Heart left ventricle (tissue), 16 donors: ENCODE results near the gene CDK5R2. TPM values are rescaled to one million over a fixed set of nuclear protein-coding genes. Genes with fewer than 3 reads are reported as not detected.

Experiments used
- ATAC-seq, 4 donors: fragments of 200-7000 bp; cut with Tn5 transposase; one replicate each; pipeline ENCODE4 v1.9.1; 2020 to 2022; ENCODE audit warnings: moderate library complexity in 4 of 4, mild to moderate bottlenecking in 3 of 4, moderate number of reproducible peaks in 1 of 4
- DNase-seq, 5 donors: peaks; one replicate each; pipeline ENCODE4 v3.0.0-alpha.2; 2020
- H3K27ac ChIP-seq, 12 donors: fragments of 200-600 bp; sonication (generic) in 4 of 12; one replicate each; pipeline versions ENCODE4 v1.5.0 to v1.8.0; 2016 to 2022; ENCODE audit warnings: mild to moderate bottlenecking in 2 of 12
- H3K27me3 ChIP-seq, 9 donors: fragments of 200-600 bp; sonication (generic) in 2 of 9; one replicate each; pipeline versions ENCODE4 v1.5.1 to v1.8.0; 2016 to 2022; ENCODE audit warnings: mild to moderate bottlenecking in 3 of 9
- H3K36me3 ChIP-seq, 9 donors: fragments of 200-600 bp; sonication (generic) in 2 of 9; one replicate each; pipeline versions ENCODE4 v1.5.0 to v1.8.0; 2018 to 2022; ENCODE audit warnings: mild to moderate bottlenecking in 2 of 9
- H3K4me1 ChIP-seq, 12 donors: fragments of 200-600 bp; sonication (generic) in 4 of 12; one replicate each; pipeline versions ENCODE4 v1.5.0 to v1.8.0; 2016 to 2022; ENCODE audit warnings: mild to moderate bottlenecking in 3 of 12
- H3K4me3 ChIP-seq, 12 donors: fragments of 200-600 bp; sonication (generic) in 4 of 12; one replicate each; pipeline versions ENCODE4 v1.5.0 to v1.8.0; 2017 to 2022; ENCODE audit warnings: mild to moderate bottlenecking in 9 of 12, moderate library complexity in 4 of 12
- H3K9me3 ChIP-seq, 12 donors: fragments of 200-600 bp; sonication (generic) in 4 of 12; one replicate each; pipeline versions ENCODE4 v1.5.0 to v1.8.0; 2016 to 2022; ENCODE audit warnings: mild to moderate bottlenecking in 1 of 12
- CTCF ChIP-seq, 12 donors: fragments of 200-600 bp; sonication (generic) in 4 of 12; IDR thresholded peaks; one replicate each; pipeline versions ENCODE4 v1.5.0 to v1.8.0; 2018 to 2022; ENCODE audit warnings: antibody characterized with exemption in 12 of 12, mild to moderate bottlenecking in 5 of 12
- POLR2A ChIP-seq, 2 donors: fragments of 450-650 bp; IDR thresholded peaks; one replicate each; pipeline ENCODE4 v1.6.1; 2017; ENCODE audit warnings: antibody characterized with exemption in 2 of 2, mild to moderate bottlenecking in 2 of 2, moderate library complexity in 2 of 2
- WGBS, 4 donors: extraction: QIAGEN DNeasy Blood & Tissue Kit in 2 of 4; methylation state at CpG; one replicate each; pipeline versions ENCODE4 v1.1.5 to v1.1.7; 2013 to 2018; 5-methylcytosine and 5-hydroxymethylcytosine counted together
- intact Hi-C, 10 donors: fragments of 100-400 bp; cut with DNase I; formaldehyde crosslinking; loops; one replicate each; pipeline versions ENCODE4 v1.11.1 to v1.14.2; 2022
- polyA plus RNA-seq, 2 donors: library from polyadenylated mRNA; stranded (reverse); fragments of 200-250 nt; gene quantifications; one replicate each; pipeline ENCODE4 v1.2.3, GENCODE V29; 2013
- total RNA-seq, 9 donors: library from RNA; depleted of rRNA in 2 of 9; stranded (reverse); fragments of >200 nt in 2 of 9; fragmentation: NEBNext Ultra II Directional in 3 of 9; extraction: Animal tissue kit (Norgen Biotek cat#: 25700) in 3 of 9; gene quantifications; one replicate each; pipeline versions ENCODE4 v1.1.0 to v1.2.4, GENCODE V29; 2016 to 2023
- donor health status: ischemic (EF 13 %, LVEDD 7.1; RV severe dilation, severe dysfunction).
- donor health status: healthy with polysubstance abuse.
- donor health status: DM: no; HTN: yes; CAD: no.
- donor health status: DM: no; HTN: no; CAD: no.
- donor health status: ischemic (EF 25% LVEDD 6.9; RV normal size, moderate dysfunction).
- donor health status: ischemic (EF 25% LVEDD 5.7; RV mildly dilated, moderate dysfunction).
- donor health status: healthy.
- donor health status: DM: yes; HTN: yes; CAD: no.
- donor health status: ischemic (EF 35%, LVEDD 5.7; RV mildly dilated, moderate dysfunction).
- donor health status: nonischemic (EF 11% LVEDD 7.7; RV severe dilation, severe dysfunction).
- donor health status: DM: yes; HTN: yes; CAD: no.
- donor health status: PGD.
- donor health status: ischemic (EF 29% LVEDD 5.4; RV normal size, mild dysfunction).
- donor health status: nonischemic (EF 23%, LVEDD 6.1; RV moderate dilation, normal function).

The CDK5R2 gene
- total and polyA plus RNA-seq, 11 donors = not detected

GRCh38 chr2:218996937-218997336 lies 37.5 kb downstream of the CDK5R2 start:
- 40 to 60% (median 51%) methylated on average over 3 to 4 of the region's 4 CpGs for WGBS, 4 donors
- intact Hi-C loops = loop anchor here in 3 of 10 donors (10.0 kb wide), 1 partner anchor 158 kb away; no protein-coding TSS in a partner anchor

GRCh38 chr2:218997731-218998130 lies 38.3 kb downstream of the CDK5R2 start:
- Histone ChIP-seq H3K27ac (no peak overlapping the region), H3K9me3 (no peaks in the 10 kb centered on the region), H3K4me1 (peaks cover 0 to 43% (median 31%) of the 10 kb centered on the region in 12 donors), H3K27me3 (peaks cover 50 to 93% (median 84%) of the 10 kb centered on the region in 9 donors), H3K36me3 (no peaks in the 10 kb centered on the region), H3K4me3 (no peak overlapping the region)
- intact Hi-C loops = loop anchor here in 3 of 10 donors (10.0 kb wide), 1 partner anchor 157 kb away; no protein-coding TSS in a partner anchor
- no peak for ATAC-seq
- DNase-seq = no peak
- TF ChIP-seq POLR2A (IDR thresholded peaks at IDR 0.05) (no peak), CTCF (IDR thresholded peaks at IDR 0.05) (no peak)
- 17 to 30% (median 23%) methylated on average over 2 of the region's 2 CpGs; no CpG with 5 or more reads in 1 of the 4 donors for WGBS, 4 donors

More at GRCh38 chr2:218996937-218997336, 37.5 kb downstream of the CDK5R2 start:
- TF ChIP-seq POLR2A (IDR thresholded peaks at IDR 0.05) = no peak
- TF ChIP-seq CTCF (IDR thresholded peaks at IDR 0.05) = no peak
- Histone ChIP-seq H3K4me1 (peaks cover 0 to 37% (median 23%) of the 10 kb centered on the region in 12 donors), H3K9me3 (no peaks in the 10 kb centered on the region), H3K4me3 (no peak overlapping the region), H3K27me3 (peaks cover 50 to 93% (median 84%) of the 10 kb centered on the region in 9 donors), H3K36me3 (no peaks in the 10 kb centered on the region), H3K27ac (no peak overlapping the region)
- DNase-seq (no peak), ATAC-seq (no peak)

- intact Hi-C loops = loop anchor here in 3 of 10 donors (10.0 kb wide), 1 partner anchor 156 kb away; no protein-coding TSS in a partner anchor
These were observed 39.0 kb downstream of the CDK5R2 start for GRCh38 chr2:218998414-218999002.

More at GRCh38 chr2:218998414-218999002, 39.0 kb downstream of the CDK5R2 start:
- TF ChIP-seq POLR2A (IDR thresholded peaks at IDR 0.05) (no peak), CTCF (IDR thresholded peaks at IDR 0.05) (no peak)
- 65 to 82% (median 69%) methylated on average over 12 of the region's 12 CpGs for WGBS, 4 donors
- Histone ChIP-seq H3K27ac (no peak overlapping the region), H3K27me3 (peaks cover 50 to 93% (median 84%) of the 10 kb centered on the region in 9 donors), H3K36me3 (no peaks in the 10 kb centered on the region), H3K4me3 (no peak overlapping the region), H3K4me1 (peaks cover 0 to 43% (median 26%) of the 10 kb centered on the region in 12 donors), H3K9me3 (no peaks in the 10 kb centered on the region)
- ATAC-seq (no peak), DNase-seq (no peak)
